HG03521 (cell line): Measurements from ENCODE around the gene AMDHD2.
"Not testable (repeated sequence)": the region's sequence is repeated elsewhere in the genome, so short reads cannot be mapped to it uniquely, and the experiment has no call there.

ENCODE experiments used
- ATAC-seq: cut with Tn5 transposase; IDR thresholded peaks from one replicate; pipeline ENCODE4 v1.9.1; 2021; ENCODE audit warnings: mild to moderate bottlenecking, moderate library complexity; ENCODE audit not compliant: unreplicated experiment

Gene AMDHD2

DNA sequence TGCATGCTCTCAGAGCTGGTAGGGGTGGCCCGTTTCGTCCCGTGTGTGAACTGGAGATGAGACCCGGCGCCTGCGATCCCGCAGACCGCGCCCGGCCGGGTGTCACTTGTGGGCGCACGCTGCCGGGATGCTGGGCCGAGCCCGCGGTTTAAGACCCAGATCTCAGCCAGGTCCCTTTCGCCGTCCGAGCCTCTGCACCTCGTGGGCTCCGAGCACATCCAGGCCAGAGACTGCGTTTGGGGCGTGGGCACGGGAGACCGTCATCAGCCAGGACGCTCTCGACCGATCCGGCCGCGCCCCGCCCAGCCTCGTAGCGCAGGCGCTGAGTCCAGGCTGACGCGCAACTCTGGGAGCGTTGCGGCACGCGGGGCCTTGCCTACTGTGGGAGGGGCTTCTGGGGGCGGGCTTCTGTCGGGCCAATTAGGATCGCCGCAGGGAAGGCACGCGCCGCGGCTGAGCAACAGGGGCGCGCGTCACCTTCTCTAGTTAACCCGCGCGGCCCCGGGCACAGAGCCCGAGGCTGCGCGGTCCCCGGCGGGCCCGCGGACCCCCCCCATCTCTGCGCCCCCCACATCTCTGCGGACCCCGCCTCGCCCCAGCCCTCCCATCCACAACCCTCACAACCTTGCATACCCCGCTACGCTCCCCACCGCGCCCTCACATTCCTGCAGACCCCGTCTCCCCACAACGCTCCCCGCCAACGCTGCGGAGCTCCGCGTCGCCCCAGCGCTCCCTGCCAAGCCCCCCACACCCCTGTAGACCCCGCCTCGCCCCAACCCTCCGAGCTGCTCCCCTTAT, 11.7 kb downstream of the AMDHD2 start:
- peak; percentile 81 for ATAC-seq

DNA sequence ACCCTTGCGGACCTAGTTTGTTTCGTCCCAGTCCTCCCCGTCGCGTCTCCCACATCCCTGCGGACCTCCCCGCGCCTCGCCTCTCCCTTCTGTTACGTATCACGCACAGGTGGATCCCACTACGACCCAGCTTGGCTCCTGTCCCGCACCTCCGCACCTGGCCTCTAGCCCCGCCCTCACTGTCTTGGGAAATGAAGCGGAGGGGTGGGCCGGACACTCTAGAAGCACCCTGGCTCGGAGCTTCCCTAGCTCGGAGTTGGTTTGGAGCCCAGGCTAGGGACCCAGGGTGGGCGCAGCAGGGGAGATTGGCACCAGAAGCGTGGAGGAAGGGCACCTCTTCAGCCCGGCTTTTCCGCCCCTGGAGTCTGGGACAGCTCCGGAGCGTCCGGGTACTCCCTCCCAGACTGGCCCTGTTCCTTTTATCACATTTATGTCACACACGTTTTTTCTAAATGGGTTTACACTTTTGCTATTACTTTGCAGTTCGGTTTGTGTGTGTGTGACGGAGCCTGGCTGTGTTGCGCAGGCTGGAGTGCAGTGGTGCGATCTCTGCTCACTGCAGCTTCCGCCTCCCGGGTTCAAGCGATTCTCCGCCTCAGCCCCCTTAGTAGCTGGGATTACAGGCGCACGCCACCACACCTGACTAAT, 12.4 kb downstream of the AMDHD2 start:
- ATAC-seq: peak; percentile 13

DNA sequence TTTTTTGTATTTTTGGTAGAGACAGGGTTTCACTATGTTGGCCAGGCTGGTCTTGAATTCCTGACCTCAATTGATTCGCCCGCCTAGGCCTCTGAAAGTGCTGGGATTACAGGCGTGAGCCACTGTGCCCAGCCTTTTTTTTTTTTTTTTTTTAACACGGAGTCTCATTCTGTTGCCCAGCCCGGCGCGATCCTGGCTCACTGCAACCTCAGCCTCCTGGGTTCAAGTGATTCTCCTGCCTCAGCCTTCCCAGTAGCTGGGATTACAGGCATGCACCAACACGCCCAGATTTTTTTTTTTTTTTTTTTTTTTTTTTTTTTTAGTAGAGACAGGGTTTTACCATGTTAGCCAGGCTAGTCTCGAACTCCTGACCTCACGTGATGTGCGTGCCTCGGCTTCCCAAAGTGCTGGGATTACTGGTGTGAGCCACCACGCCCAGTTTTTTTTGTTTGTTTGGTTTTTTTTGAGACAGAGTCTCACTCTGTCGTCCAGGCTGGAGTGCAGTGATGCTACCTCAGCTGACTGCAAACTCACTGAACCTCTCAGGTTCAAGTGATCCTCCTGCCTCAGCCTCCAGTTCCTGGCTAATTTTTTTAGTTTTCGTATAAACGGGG, 13.1 kb downstream of the AMDHD2 start:
- not testable (repeated sequence) for ATAC-seq

GRCh38 chr16:2533912-2534311, 13.7 kb downstream of the AMDHD2 start:
- no peak for ATAC-seq

DNA sequence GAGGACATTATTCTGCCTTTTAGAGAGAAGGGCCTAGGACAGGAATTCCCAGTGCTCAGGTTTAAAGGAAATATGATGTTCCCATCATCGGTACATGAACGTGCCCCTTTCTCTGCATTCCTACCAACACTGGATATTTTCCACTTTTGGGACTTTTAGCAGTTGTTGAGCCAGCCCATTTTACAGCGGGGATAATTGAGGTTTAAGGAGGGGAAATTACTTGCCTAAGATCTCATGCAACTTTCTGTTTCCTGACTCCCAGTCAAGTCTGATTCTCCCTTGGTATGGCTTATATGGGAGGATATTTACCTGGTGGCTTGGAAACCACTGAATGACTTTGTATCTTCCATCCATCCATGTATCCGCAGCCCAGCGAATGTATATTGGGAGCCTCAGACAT, 14.2 kb downstream of the AMDHD2 start:
- not testable (repeated sequence) for ATAC-seq

DNA sequence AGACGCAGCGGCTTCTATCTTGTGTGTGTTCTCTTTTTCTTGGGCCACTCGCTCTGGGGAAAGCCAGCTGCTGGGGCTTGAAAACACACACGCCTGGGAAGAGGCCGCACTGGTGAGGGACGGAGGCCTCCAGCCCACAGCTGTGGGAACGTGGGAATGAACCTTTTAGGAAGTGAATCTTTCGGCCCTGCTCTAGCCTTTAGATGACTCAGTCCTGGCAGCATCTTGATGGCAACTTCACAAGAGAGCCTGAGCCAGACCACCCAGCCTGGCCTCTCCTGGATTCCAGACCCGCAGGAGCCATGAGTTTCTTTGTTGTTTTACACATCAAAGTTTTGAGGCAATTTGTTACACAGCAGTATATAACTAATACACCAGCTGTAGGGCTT, 15.4 kb downstream of the AMDHD2 start:
- no peak for ATAC-seq

DNA sequence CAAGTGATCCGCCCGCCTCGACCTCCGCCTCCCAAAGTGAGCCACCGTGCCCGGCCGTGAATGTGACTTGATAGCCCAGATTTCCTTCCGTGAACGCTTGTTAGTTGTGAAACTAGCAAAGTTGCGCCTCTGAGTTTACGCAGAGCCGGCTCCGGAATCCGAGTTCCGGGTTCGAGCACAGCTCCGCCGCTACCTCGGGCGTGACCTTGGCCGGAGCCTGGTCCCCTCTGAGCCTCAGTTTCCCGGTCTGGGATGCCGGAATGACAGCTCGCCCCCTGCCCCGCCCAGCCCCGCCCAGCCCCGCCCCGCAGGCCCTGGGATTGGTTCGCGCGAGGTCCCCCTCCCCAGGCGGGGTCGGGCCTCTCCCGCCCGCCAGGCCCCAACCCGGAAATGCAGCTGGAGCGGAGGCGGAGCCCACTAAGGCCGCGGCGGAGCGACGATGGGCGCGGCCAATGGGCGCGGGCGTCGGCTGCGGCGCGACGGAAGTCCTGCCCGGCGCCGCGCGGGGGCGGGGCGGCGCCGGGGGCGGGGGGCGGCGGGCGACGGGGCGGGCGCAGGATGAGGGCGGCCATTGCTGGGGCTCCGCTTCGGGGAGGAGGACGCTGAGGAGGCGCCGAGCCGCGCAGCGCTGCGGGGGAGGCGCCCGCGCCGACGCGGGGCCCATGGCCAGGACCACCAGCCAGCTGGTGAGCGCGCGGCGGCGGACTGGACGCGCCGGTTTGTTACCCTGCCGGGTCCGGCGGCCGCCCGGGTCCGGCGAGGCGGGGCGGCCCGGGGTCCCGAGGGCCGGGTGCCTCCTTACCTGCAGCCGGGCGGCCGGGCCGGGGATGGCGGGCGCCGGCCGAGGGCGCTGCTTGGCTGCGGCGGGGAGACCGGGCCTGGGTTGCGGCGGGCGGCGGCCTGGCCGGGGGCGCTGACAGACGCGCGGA, 17.5 kb downstream of the AMDHD2 start, which contains the start of gene PDPK1:
Gene PDPK1 (plus strand): TSS at position 571 of the 929 bp plus-strand sequence. CDS start 92 bp downstream, at position 663.
- peak; percentile 93 for ATAC-seq

DNA sequence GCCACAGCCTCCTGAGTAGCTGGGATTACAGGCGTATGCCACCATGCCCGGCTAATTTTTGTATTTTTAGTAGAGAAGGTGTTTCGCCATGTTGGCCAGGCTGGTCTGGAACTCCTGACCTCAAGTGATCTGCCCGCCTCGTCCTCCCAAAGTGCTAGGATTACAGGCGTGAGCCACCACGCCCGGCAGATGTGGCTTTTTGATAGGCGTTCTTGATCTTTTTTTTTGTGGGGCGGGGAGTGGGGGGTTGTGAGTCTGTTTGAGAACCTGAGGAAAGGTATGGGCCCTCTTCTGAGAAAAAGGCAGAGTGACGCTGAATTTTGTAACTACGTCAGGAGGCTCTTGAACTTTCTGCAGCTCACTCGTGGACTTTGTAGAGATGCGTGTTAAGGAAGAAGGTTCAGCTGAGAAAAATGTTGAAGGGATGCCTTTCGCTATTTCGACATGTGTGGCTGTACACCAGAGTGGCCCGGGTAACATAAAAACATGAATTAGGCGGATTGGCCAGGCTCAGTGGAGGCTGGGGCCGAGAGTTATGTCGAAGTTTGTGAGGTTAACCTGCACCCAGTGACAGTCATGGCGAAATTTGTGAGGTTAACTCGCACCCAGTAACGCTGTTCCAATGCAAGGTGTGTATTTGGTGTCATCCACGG, 19.1 kb downstream of the AMDHD2 start:
- not testable (repeated sequence) for ATAC-seq

GRCh38 chr16:2539845-2540458, 19.8 kb downstream of the AMDHD2 start:
- ATAC-seq: not testable (repeated sequence)

- not testable (repeated sequence) for ATAC-seq
Measured at GRCh38 chr16:2540912-2541311, 20.7 kb downstream of the AMDHD2 start.

- not testable (repeated sequence) for ATAC-seq
Measured at GRCh38 chr16:2541409-2541808, 21.2 kb downstream of the AMDHD2 start.

DNA sequence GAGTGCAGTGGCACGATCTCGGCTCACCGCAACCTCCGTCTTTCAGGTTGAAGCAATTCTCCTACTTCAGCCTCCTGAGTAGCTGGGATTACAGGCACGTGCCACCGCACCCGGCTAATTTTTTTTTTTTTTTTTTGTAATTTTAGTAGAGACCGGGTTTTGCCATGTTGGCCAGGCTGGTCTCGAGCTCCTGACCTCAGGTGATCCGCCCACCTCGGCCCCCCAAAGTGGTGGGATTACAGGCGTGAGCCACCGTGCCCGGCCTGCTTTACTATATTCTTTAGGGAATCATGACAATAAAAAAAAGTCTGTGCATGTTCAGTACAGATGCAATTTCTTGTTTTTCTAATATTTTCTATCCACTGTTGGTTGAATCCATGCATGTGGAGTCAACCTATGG, 23.6 kb downstream of the AMDHD2 start:
- ATAC-seq: not testable (repeated sequence)

GRCh38 chr16:2550283-2550878, 30.2 kb downstream of the AMDHD2 start:
- not testable (repeated sequence) for ATAC-seq

DNA sequence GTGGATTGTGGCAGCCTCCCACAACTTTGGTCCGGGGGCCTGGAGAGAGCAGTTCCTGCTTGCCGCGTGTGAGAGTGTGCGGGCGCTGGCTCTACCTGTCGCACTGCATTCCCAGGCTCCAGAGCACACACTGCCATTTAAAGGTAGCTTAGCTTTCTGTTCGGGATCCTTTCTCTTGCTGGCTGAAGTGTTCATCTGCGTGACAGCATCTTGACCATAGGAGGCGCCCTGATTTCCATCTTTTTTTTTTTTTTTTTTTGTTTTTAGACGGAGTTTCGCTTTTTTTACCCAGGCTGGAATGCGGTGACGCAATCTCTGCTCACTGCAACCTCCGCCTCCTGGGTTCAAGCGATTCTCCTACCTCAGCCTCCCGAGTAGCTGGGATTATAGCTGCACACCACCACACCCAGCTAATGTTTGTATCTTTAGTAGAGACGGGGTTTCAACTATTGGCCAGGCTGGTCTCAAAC, 31.3 kb downstream of the AMDHD2 start:
- not testable (repeated sequence) for ATAC-seq

DNA sequence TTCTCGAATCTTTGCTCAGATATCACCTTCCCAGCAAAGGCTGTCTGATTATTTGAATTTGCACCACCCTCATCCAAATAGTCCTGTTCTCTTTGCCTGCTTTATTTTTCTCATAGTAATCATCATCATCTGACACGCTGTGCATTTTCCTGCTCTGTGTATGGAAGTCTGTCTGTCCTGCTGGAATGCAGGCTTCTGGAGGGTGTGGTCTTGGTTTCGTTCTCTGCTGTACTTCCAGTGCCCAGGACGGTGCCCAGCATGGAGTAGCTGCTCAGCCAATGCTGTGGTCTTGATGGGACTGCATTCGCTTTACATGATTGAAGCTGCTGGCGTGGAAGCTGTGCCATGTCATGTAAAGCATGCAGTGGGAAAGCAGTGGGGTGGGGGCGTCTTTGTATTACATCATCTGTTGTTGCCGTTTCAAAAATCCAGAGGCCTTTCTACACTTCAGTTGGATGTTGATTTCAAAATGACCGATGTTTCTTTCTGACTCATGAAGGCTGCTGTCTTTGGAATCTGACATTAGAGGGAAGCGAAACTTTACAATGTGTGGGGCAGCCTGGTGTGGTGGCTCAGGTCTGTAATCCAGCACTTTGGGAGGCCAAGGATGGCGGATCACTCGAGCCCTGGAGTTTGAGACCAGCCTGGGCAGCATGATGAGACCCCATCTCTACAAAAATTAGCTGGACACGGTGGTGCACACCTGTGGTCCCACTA, 34.7 kb downstream of the AMDHD2 start:
- ATAC-seq: not testable (repeated sequence)

DNA sequence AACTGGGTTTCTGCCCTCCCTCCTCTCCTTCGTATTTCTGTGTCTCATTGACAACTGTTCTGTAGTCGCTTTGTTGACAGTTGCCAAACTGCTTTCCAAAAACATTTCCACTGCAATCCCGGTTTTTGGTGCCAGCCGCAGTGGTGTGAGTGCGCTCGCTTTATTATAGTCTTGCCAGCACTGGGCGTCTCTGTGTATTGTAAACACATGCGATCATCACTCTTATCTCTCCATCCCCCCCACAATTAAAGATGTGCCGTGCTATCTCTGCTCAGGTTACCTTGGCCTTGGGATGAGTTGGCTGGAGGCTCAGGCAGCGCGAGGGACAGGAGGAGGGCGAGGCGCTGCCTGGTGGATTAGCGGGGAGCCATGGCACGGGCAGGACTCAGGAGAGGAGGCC, 37.0 kb downstream of the AMDHD2 start:
- not testable (repeated sequence) for ATAC-seq

DNA sequence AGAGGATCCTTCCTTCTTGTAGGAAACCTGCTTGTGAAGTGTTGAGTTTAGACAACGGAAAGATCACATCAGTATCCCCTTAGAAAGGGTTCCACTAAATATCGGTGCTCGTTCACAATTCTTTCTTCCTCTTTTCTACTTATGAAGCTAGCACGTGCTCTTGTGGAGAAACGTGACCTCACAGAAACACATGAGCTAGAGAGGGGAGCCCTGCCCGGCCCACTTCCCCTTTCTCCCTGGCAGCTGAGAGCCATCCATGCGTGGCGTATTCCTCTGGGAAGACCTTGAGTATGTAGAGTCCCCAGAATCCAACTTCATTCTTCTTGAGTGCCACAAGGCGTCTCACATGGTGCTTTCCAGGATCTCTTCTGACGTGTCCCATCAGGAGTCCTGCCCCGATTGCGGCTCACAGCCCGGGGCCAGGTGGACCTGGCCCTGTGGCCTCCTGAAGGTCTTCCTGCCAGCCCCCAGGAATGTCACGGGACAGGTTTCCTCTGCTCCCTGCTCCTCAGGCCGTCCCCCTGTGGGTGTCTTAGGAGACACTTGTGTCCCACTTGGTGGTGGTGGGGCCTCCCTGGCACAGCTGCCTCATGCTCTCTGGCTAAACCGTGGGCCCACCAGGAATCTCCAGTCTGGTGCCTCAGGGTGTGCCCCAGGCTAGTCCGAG, 40.1 kb downstream of the AMDHD2 start:
- ATAC-seq: not testable (repeated sequence)

- not testable (repeated sequence) for ATAC-seq
Measured at GRCh38 chr16:2560798-2561133, 40.6 kb downstream of the AMDHD2 start.
